GOT3 (cell line): Measurements from ENCODE around the gene BRCA1.
A peak's percentile ranks its signal among the peaks of the same experiment; 100 is the strongest.

Source experiments
- DNase-seq: peaks from one replicate; lab custom pipeline; 2025; ENCODE audit warnings: mixed read lengths; lab: John Stamatoyannopoulos, UW

BRCA1 gene

GRCh38 chr17:43025290-43025657 is 99.9 kb downstream of the BRCA1 start:
- DNase-seq, result no peak

- peak; percentile 73 for DNase-seq
These were observed 100.5 kb downstream of the BRCA1 start, which contains the start of gene RND2 for GRCh38 chr17:43024407-43025289. Gene RND2, plus strand, starts transcription at chr17:43025231. Its CDS starts 117 bp downstream, at chr17:43025348.

- no peak for DNase-seq
These were observed 103.2 kb downstream of the BRCA1 start, which contains the start of gene VAT1 for GRCh38 chr17:43021741-43022512. Gene VAT1, minus strand, starts transcription at chr17:43022385. Its CDS starts 63 bp downstream, at chr17:43022322.

- DNase-seq, result peak; percentile 64
These were observed 104.1 kb downstream of the BRCA1 start for GRCh38 chr17:43020789-43021740.

- no peak for DNase-seq
These were observed 105.0 kb downstream of the BRCA1 start for GRCh38 chr17:43020030-43020621.

- no peak for DNase-seq
These were observed 105.7 kb downstream of the BRCA1 start for GRCh38 chr17:43019418-43019817.

- no peak for DNase-seq
These were observed 106.2 kb downstream of the BRCA1 start for GRCh38 chr17:43018932-43019331.

GRCh38 chr17:43018008-43018853 is 106.9 kb downstream of the BRCA1 start:
- DNase-seq, result no peak

- DNase-seq, result no peak
These were observed 108.9 kb downstream of the BRCA1 start for GRCh38 chr17:43016216-43016615.

- no peak for DNase-seq
These were observed 109.6 kb downstream of the BRCA1 start for GRCh38 chr17:43015579-43015978.

- DNase-seq, result no peak
These were observed 110.3 kb downstream of the BRCA1 start for GRCh38 chr17:43014649-43015542.

GRCh38 chr17:43014020-43014648 is 111.0 kb downstream of the BRCA1 start:
- DNase-seq, result no peak

GRCh38 chr17:43013296-43013695 is 111.9 kb downstream of the BRCA1 start:
- DNase-seq, result no peak

- DNase-seq, result no peak
These were observed 113.3 kb downstream of the BRCA1 start for GRCh38 chr17:43011728-43012472.

GRCh38 chr17:43010667-43011308 is 114.4 kb downstream of the BRCA1 start:
- no peak for DNase-seq

- peak; percentile 58 for DNase-seq
These were observed 118.3 kb downstream of the BRCA1 start, which contains the start of gene IFI35 for GRCh38 chr17:43006639-43007551. Gene IFI35, plus strand, starts transcription at chr17:43006784. Its CDS starts 164 bp downstream, at chr17:43006948.
